Panc1 (cell line): Measurements from ENCODE around the gene CPA3. TPM values are rescaled to one million over a fixed set of nuclear protein-coding genes. Genes with fewer than 3 reads are reported as not detected.

ENCODE experiments used
- ATAC-seq: fragments of 200-7000 bp; cut with Tn5 transposase; 2 replicates; pipeline ENCODE4 v1.9.1; 2020; ENCODE audit warnings: mild to moderate bottlenecking, moderate library complexity
- BruUV-seq: library from RNA; stranded (reverse); fragments of 400-500 nt; replicated peaks from 2 replicates; lab custom pipeline; 2021; lab: Mats Ljungman, UMichigan
- CTCF ChIA-PET: fragments of 300-600 bp; sonication (Branson Sonifier 250); formaldehyde crosslinking; loops from one replicate; lab custom pipeline; 2022; ENCODE audit warnings: antibody characterized with exemption; lab: Charles Lee
- POLR2A ChIA-PET: fragments of 300-600 bp; sonication (Branson Sonifier 250); formaldehyde crosslinking; loops from one replicate; lab custom pipeline; 2022; ENCODE audit warnings: antibody characterized with exemption; lab: Charles Lee
- DNase-seq: peaks from one replicate; pipeline ENCODE4 v3.0.0-alpha.2; 2010; ENCODE audit warnings: low read depth, low spot score
- H3K27ac ChIP-seq: 2 replicates; pipeline ENCODE4 v1.5.1; 2011; ENCODE audit warnings: mild to moderate bottlenecking, low read length, inconsistent platforms
- H3K27me3 ChIP-seq: fragments of 200-500 bp; sonication (Bioruptor generic); 2 replicates; pipeline ENCODE4 v1.6.0; 2014; ENCODE audit warnings: low read length, inconsistent platforms; ENCODE audit not compliant: control insufficient read depth, insufficient read depth
- H3K36me3 ChIP-seq: fragments of 200-500 bp; sonication (Bioruptor generic); 2 replicates; pipeline ENCODE4 v1.5.1; 2014; ENCODE audit warnings: inconsistent platforms, mild to moderate bottlenecking, low read length, moderate library complexity; ENCODE audit not compliant: control insufficient read depth, insufficient read depth
- H3K4me1 ChIP-seq: 2 replicates; pipeline ENCODE4 v1.5.1; 2011; ENCODE audit warnings: inconsistent platforms, mild to moderate bottlenecking, low read length, moderate library complexity; ENCODE audit not compliant: control insufficient read depth, insufficient read depth
- H3K4me3 ChIP-seq, 2 experiments: 2 replicates each; pipeline ENCODE4 v1.5.1; 2011 to 2012; ENCODE audit warnings: low read depth in 2 of 2, low read length in 2 of 2, mild to moderate bottlenecking in 2 of 2, inconsistent platforms in 1 of 2, moderate library complexity in 1 of 2
- H3K9me3 ChIP-seq: fragments of 200-500 bp; sonication (Bioruptor generic); 2 replicates; pipeline ENCODE4 v1.5.1; 2014; ENCODE audit warnings: low read depth, mild to moderate bottlenecking, inconsistent platforms, low read length, moderate library complexity; ENCODE audit not compliant: control insufficient read depth, insufficient read depth
- CTCF ChIP-seq: fragments of 450-650 bp; IDR thresholded peaks from 2 replicates; pipeline ENCODE4 v1.5.1; 2017; ENCODE audit warnings: mild to moderate bottlenecking
- POLR2AphosphoS5 ChIP-seq: IDR thresholded peaks from 2 replicates; pipeline ENCODE4 v1.6.1; 2012; ENCODE audit warnings: mild to moderate bottlenecking, low read depth, low read length, moderate library complexity
- REST ChIP-seq, 2 experiments: IDR thresholded peaks; 2 replicates each; pipeline ENCODE4 v1.6.1; 2011 to 2012; ENCODE audit warnings: low read depth in 2 of 2, control low read depth in 1 of 2, low read length in 1 of 2, mild to moderate bottlenecking in 1 of 2, moderate library complexity in 1 of 2; ENCODE audit not compliant: insufficient read depth in 1 of 2
- SIN3A ChIP-seq: IDR thresholded peaks from 2 replicates; pipeline ENCODE4 v1.6.1; 2012; ENCODE audit warnings: low read depth, mild to moderate bottlenecking, low read length, moderate library complexity, borderline replicate concordance; ENCODE audit not compliant: insufficient read depth
- TCF7L2 ChIP-seq: IDR thresholded peaks from 2 replicates; pipeline ENCODE4 v1.6.1; 2011; ENCODE audit warnings: mild to moderate bottlenecking, low read depth, low read length, inconsistent platforms
- in situ Hi-C: cut with HindIII; loops from 2 replicates; pipeline ENCODE4 v1.10.0; 2016; ENCODE audit warnings: low sequenced_read_pairs, low pct_unique_long_range_greater_than_20kb
- intact Hi-C: fragments of 100-400 bp; cut with micrococcal nuclease; formaldehyde crosslinking; loops from one replicate; pipeline ENCODE4 v1.10.0; 2022; ENCODE audit not compliant: unreplicated experiment
- total RNA-seq: library from RNA; stranded (reverse); gene quantifications from one replicate; pipeline ENCODE4 v1.2.1, GENCODE V29; 2021; ENCODE audit not compliant: unreplicated experiment

The CPA3 gene
- total RNA-seq, 1 experiment from 2014 or later: not detected

- intact Hi-C loops: no loop called here
- CTCF ChIA-PET: no interaction called here
- Histone ChIP-seq H3K4me1 (no peaks in the 10 kb centered on the region), H3K27me3 (peaks cover 9% of the 10 kb centered on the region; the same call in 1 of the 2 replicates), H3K9me3 (no peaks in the 10 kb centered on the region), H3K27ac (no peak overlapping the region), H3K4me3 (no peak overlapping the region), H3K36me3 (no peaks in the 10 kb centered on the region)
- BruUV-seq: no TSS peak
- DNase-seq (no peak), ATAC-seq (no peak)
- POLR2A ChIA-PET: no interaction called here
- in situ Hi-C loops: no loop called here
- TF ChIP-seq TCF7L2 (no peak), REST (IDR thresholded peaks at IDR 0.05; ENCODE audit: insufficient read depth in 1 of 2, low read depth in 2 of 2, low read length in 1 of 2) (no peak), CTCF (no peak), POLR2AphosphoS5 (no peak), SIN3A (no peak)
Observed at GRCh38 chr3:148881286-148881685, 16.2 kb downstream of the CPA3 start.

- BruUV-seq: no TSS peak
- Histone ChIP-seq H3K4me1 (no peaks in the 10 kb centered on the region), H3K27ac (no peak overlapping the region), H3K4me3 (no peak overlapping the region), H3K9me3 (no peaks in the 10 kb centered on the region), H3K27me3 (peaks cover 10% of the 10 kb centered on the region), H3K36me3 (no peaks in the 10 kb centered on the region)
- CTCF ChIA-PET: no interaction called here
- DNase-seq (no peak), ATAC-seq (no peak)
- in situ Hi-C loops: no loop called here
- intact Hi-C loops: no loop called here
- POLR2A ChIA-PET: no interaction called here
- TF ChIP-seq SIN3A (no peak), POLR2AphosphoS5 (no peak), REST (IDR thresholded peaks at IDR 0.05; ENCODE audit: insufficient read depth in 1 of 2, low read depth in 2 of 2, low read length in 1 of 2) (no peak), CTCF (no peak), TCF7L2 (no peak)
Observed at GRCh38 chr3:148882288-148882687, 17.2 kb downstream of the CPA3 start.
